Omental fat pad (tissue), 4 donors: ENCODE data around the gene MTIF2. TPM values are rescaled to one million over a fixed set of nuclear protein-coding genes. Genes with fewer than 3 reads are reported as not detected.

Source experiments
- ATAC-seq: fragments of 150-250 bp; one replicate; pipeline ENCODE4 v1.9.1; 2016; ENCODE audit warnings: mild to moderate bottlenecking, moderate library complexity; ENCODE audit not compliant: low FRiP score
- DNase-seq: peaks from one replicate; pipeline ENCODE4 v3.0.0-alpha.2; 2019; ENCODE audit warnings: low spot score
- CTCF ChIP-seq, 3 donors: fragments of 450-650 bp; IDR thresholded peaks; one replicate each; pipeline ENCODE4 v1.5.1; 2016 to 2017; ENCODE audit warnings: antibody characterized with exemption in 3 of 3, mild to moderate bottlenecking in 3 of 3, moderate library complexity in 2 of 3
- total RNA-seq, 4 donors: library from RNA; depleted of rRNA; stranded (reverse); fragments of >200 nt; gene quantifications; one replicate each; pipeline ENCODE4 v1.1.0, GENCODE V29; 2016

Gene MTIF2
- total RNA-seq, 4 donors from 2014 or later, result 21.5 to 25.3 (median 22.9) TPM

- no peak for TF ChIP-seq CTCF (IDR thresholded peaks at IDR 0.05)
- ATAC-seq (no peak), DNase-seq (no peak)
Observed at GRCh38 chr2:55236992-55237543, 32.0 kb downstream of the MTIF2 start.

GRCh38 chr2:55235724-55236538, 33.1 kb downstream of the MTIF2 start:
- DNase-seq, result no peak
- TF ChIP-seq CTCF (IDR thresholded peaks at IDR 0.05), result no peak
- ATAC-seq, result no peak

- ATAC-seq, result no peak
- TF ChIP-seq CTCF (IDR thresholded peaks at IDR 0.05), result no peak
- DNase-seq, result no peak
Observed at GRCh38 chr2:55233658-55233940, 35.4 kb downstream of the MTIF2 start.

GRCh38 chr2:55232863-55233657, 36.0 kb downstream of the MTIF2 start:
- ATAC-seq, result peak; percentile 42
- TF ChIP-seq CTCF (IDR thresholded peaks at IDR 0.05), result no peak
- DNase-seq, result no peak

GRCh38 chr2:55232084-55232862, 36.8 kb downstream of the MTIF2 start, which contains the start of the genes CLHC1 and RPS27A:
TSS of gene CLHC1 (minus strand) at chr2:55232293. CDS start at chr2:55222411, 9,882 bp downstream.
TSS of gene RPS27A (plus strand) at chr2:55232688. CDS start at chr2:55232825, 137 bp downstream.
- no peak for TF ChIP-seq CTCF (IDR thresholded peaks at IDR 0.05)
- peak; percentile 48 for DNase-seq
- peak; percentile 96 for ATAC-seq

- peak; percentile 29 for ATAC-seq
Observed at GRCh38 chr2:55231546-55232083, 37.4 kb downstream of the MTIF2 start.

More at GRCh38 chr2:55231546-55232083, 37.4 kb downstream of the MTIF2 start:
- TF ChIP-seq CTCF (IDR thresholded peaks at IDR 0.05), result no peak
- DNase-seq, result no peak
